B cell (primary cell): Measurements from ENCODE around the gene NOP9. TPM values are rescaled to one million over a fixed set of nuclear protein-coding genes. Genes with fewer than 3 reads are reported as not detected.

Experiments
- ATAC-seq: fragments of 200-7000 bp; cut with Tn5 transposase; one replicate; pipeline ENCODE4 v1.10.0; 2021; ENCODE audit warnings: low read depth, mild to moderate bottlenecking, moderate number of reproducible peaks, moderate library complexity
- CTCF ChIA-PET: fragments of 350-600 bp; sonication (Branson Sonifier 250); formaldehyde crosslinking; loops from one replicate; lab custom pipeline; 2021; ENCODE audit warnings: antibody characterized with exemption, inconsistent platforms; lab: Charles Lee
- POLR2A ChIA-PET: fragments of 350-600 bp; sonication (Branson Sonifier 250); formaldehyde crosslinking; loops from one replicate; lab custom pipeline; 2021; ENCODE audit warnings: antibody characterized with exemption; lab: Charles Lee
- DNase-seq: peaks from one replicate; pipeline ENCODE4 v3.0.0; 2013
- H2AFZ ChIP-seq: 2 replicates; pipeline ENCODE4 v1.6.1; 2012; ENCODE audit warnings: mild to moderate bottlenecking, low read depth, low read length; ENCODE audit not compliant: insufficient read depth, poor library complexity, severe bottlenecking
- H3K27ac ChIP-seq, 2 donors: 1 replicate in 1 of 2; 2 replicates in 1 of 2; pipeline ENCODE4 v1.5.1; 2012 to 2013; ENCODE audit warnings: low read length in 2 of 2, mild to moderate bottlenecking in 2 of 2, moderate library complexity in 1 of 2
- H3K27me3 ChIP-seq, 4 experiments: fragments of 200-600 bp in 1 of 4; sonication (generic) in 1 of 4; replicated peaks in 1 of 4; 1 replicate in 2 of 4; 2 replicates in 2 of 4; pipeline versions ENCODE4 v1.6.1 to v1.7.0; 2013 to 2016; ENCODE audit warnings: low read length in 3 of 4, mild to moderate bottlenecking in 2 of 4, mixed read lengths in 1 of 4, moderate library complexity in 1 of 4; ENCODE audit not compliant: insufficient read depth in 4 of 4, control insufficient read depth in 3 of 4; ENCODE audit errors: control extremely low read depth in 1 of 4
- H3K36me3 ChIP-seq, 2 experiments: replicated peaks in 1 of 2; 1 replicate in 1 of 2; 2 replicates in 1 of 2; pipeline versions ENCODE4 v1.6.1 to v1.7.1; 2013; ENCODE audit warnings: low read length in 1 of 2; ENCODE audit not compliant: insufficient read depth in 2 of 2, control insufficient read depth in 1 of 2; ENCODE audit errors: control extremely low read depth in 1 of 2, extremely low read depth in 1 of 2
- H3K4me1 ChIP-seq, 2 donors: fragments of 200-600 bp in 1 of 2; sonication (generic) in 1 of 2; 1 replicate in 1 of 2; 2 replicates in 1 of 2; pipeline versions ENCODE4 v1.5.1 to v1.6.1; 2013 to 2017; ENCODE audit warnings: low read length in 2 of 2; ENCODE audit not compliant: control insufficient read depth in 2 of 2, insufficient read depth in 2 of 2
- H3K4me2 ChIP-seq: replicated peaks from 2 replicates; pipeline ENCODE3; 2012; ENCODE audit warnings: mild to moderate bottlenecking, low read depth, low read length; ENCODE audit not compliant: poor library complexity, severe bottlenecking
- H3K4me3 ChIP-seq, 5 experiments: fragments of 200-600 bp in 1 of 5; sonication (generic) in 1 of 5; 1 replicate in 3 of 5; 2 replicates in 2 of 5; pipeline versions ENCODE4 v1.5.1 to v1.7.0; 2011 to 2016; ENCODE audit warnings: low read length in 4 of 5, mild to moderate bottlenecking in 4 of 5, low read depth in 2 of 5, control low read depth in 1 of 5, moderate library complexity in 1 of 5; ENCODE audit not compliant: insufficient read depth in 1 of 5; ENCODE audit errors: control extremely low read depth in 1 of 5, extremely low read depth in 1 of 5
- H3K79me2 ChIP-seq: fragments of 200-600 bp; sonication (generic); one replicate; pipeline ENCODE4 v1.6.0; 2016; ENCODE audit warnings: low read length; ENCODE audit not compliant: control insufficient read depth, insufficient read depth
- H3K9ac ChIP-seq: fragments of 200-600 bp; sonication (generic); 2 replicates; pipeline ENCODE4 v1.6.1; 2017; ENCODE audit warnings: mild to moderate bottlenecking, low read length, moderate library complexity
- H3K9me3 ChIP-seq, 3 donors: one replicate each; pipeline versions ENCODE4 v1.6.1 to v1.7.1; 2013; ENCODE audit warnings: low read length in 2 of 3; ENCODE audit not compliant: control insufficient read depth in 2 of 3, insufficient read depth in 1 of 3; ENCODE audit errors: control extremely low read depth in 1 of 3
- H4K20me1 ChIP-seq: 2 replicates; pipeline ENCODE4 v1.6.0; 2012; ENCODE audit warnings: mild to moderate bottlenecking, low read length; ENCODE audit not compliant: insufficient read depth, control insufficient read depth, poor library complexity, severe bottlenecking
- H3K27ac Mint-ChIP-seq: one replicate; pipeline ENCODE4 v1.8.0; 2021; ENCODE audit warnings: mixed read lengths
- H3K27me3 Mint-ChIP-seq: one replicate; pipeline ENCODE4 v1.8.0; 2021; ENCODE audit warnings: mixed read lengths
- H3K4me1 Mint-ChIP-seq: one replicate; pipeline ENCODE4 v1.8.0; 2021; ENCODE audit warnings: mixed read lengths
- H3K4me3 Mint-ChIP-seq: one replicate; pipeline ENCODE4 v1.8.0; 2021; ENCODE audit warnings: mixed read lengths
- H3K9me3 Mint-ChIP-seq: one replicate; pipeline ENCODE4 v1.8.0; 2022; ENCODE audit warnings: mixed read lengths; ENCODE audit not compliant: insufficient read depth
- CTCF ChIP-seq: fragments of 200-600 bp; IDR thresholded peaks from one replicate; pipeline ENCODE4 v1.8.0; 2022; ENCODE audit warnings: antibody characterized with exemption, mild to moderate bottlenecking
- EZH2 ChIP-seq: IDR thresholded peaks from 2 replicates; pipeline ENCODE4 v1.6.1; 2012; ENCODE audit warnings: borderline replicate concordance, low read depth, mild to moderate bottlenecking, moderate library complexity, low read length; ENCODE audit not compliant: insufficient read depth, poor library complexity, severe bottlenecking
- WGBS: methylation state at CpG from one replicate; pipeline ENCODE4 v1.1.5; 2013; ENCODE audit warnings: missing lambda C conversion rate; ENCODE audit not compliant: insufficient coverage; 5-methylcytosine and 5-hydroxymethylcytosine counted together
- intact Hi-C: fragments of 100-400 bp; cut with micrococcal nuclease; formaldehyde crosslinking; loops from one replicate; pipeline ENCODE4 v1.10.0; 2022
- polyA plus RNA-seq: library from polyadenylated mRNA; depleted of rRNA; stranded (reverse); fragments of >200 nt; gene quantifications from 2 replicates; pipeline ENCODE4 v1.2.3, GENCODE V29; 2012
- total RNA-seq, 2 donors: library from RNA; stranded (reverse); fragments of 120-200 nt in 1 of 2; gene quantifications; 1 replicate in 1 of 2; 2 replicates in 1 of 2; pipeline versions ENCODE4 v1.2.3 to v1.2.4, GENCODE V29; 2013 to 2022

NOP9 gene
- total and polyA plus RNA-seq, 2 donors (not counting 1 experiment from before 2014, with no cell fraction given): 9.7 to 22.6 TPM

GRCh38 chr14:24310265-24310645 is 10.6 kb downstream of the NOP9 start:
- Mint-ChIP-seq H3K27ac (peak overlapping the region; percentile 91), H3K9me3 (no peaks in the 10 kb centered on the region), H3K27me3 (no peaks in the 10 kb centered on the region), H3K4me1 (peaks cover 61% of the 10 kb centered on the region), H3K4me3 (peak overlapping the region; percentile 84)
- ATAC-seq: no peak
- DNase-seq: peak; percentile 38
- TF ChIP-seq EZH2: no peak
- TF ChIP-seq CTCF: no peak
- ChIA-PET CTCF (interaction anchor here (0.7 to 9.4 kb wide), 28 partner anchors 8 to 389 kb away, joined by 3 to 116 read pairs (median 5); partner anchors contain the start of genes CBLN3, DHRS1, IPO4 and IRF9), POLR2A (interaction anchor here (0.9 to 2.0 kb wide), 8 partner anchors 11 to 120 kb away, joined by 3 to 17 read pairs (median 6); partner anchors contain the start of genes CHMP4A, DHRS1, KHNYN and MDP1)
- H4K20me1 ChIP-seq: peaks cover 32% of the 10 kb centered on the region
- peak overlapping the region; percentile 36 to 83 for H3K27ac ChIP-seq
- H3K4me2 ChIP-seq: peak overlapping the region; percentile 92
- H3K9me3 ChIP-seq: no peaks in the 10 kb centered on the region
- peaks cover 3 to 33% of the 10 kb centered on the region in 2 experiments for H3K36me3 ChIP-seq
- peak overlapping the region; percentile 70 for H3K9ac ChIP-seq
- WGBS: 8% methylated on average over 4 of the region's 5 CpGs
- H3K4me1 ChIP-seq: peaks cover 38 to 57% of the 10 kb centered on the region in 2 donors
- peak overlapping the region in 4 of 5 experiments; percentile 45 to 71 (median 60) for H3K4me3 ChIP-seq
- peak overlapping the region; percentile 82 for H2AFZ ChIP-seq
- intact Hi-C loops: loop anchor here (5.0 kb wide), 1 partner anchor 298 kb away; no protein-coding TSS in a partner anchor
- no peaks in the 10 kb centered on the region for H3K27me3 ChIP-seq
- H3K79me2 ChIP-seq: peaks cover 16% of the 10 kb centered on the region
